Mesendoderm (in vitro differentiated cells): ENCODE results near the gene PDE9A.

Experiments
- DNase-seq: peaks from one replicate; pipeline ENCODE4 v3.0.0; 2013
- H2AK5ac ChIP-seq: 2 replicates; pipeline ENCODE4 v1.6.1; 2013; ENCODE audit warnings: low read length, inconsistent platforms
- H2BK120ac ChIP-seq: 2 replicates; pipeline ENCODE4 v1.6.1; 2013; ENCODE audit warnings: low read depth, mild to moderate bottlenecking, low read length, moderate library complexity, mixed read lengths
- H2BK15ac ChIP-seq: replicated peaks from 2 replicates; pipeline ENCODE4 v1.6.1; 2013; ENCODE audit warnings: low read depth, mild to moderate bottlenecking, moderate library complexity
- H2BK5ac ChIP-seq: 2 replicates; pipeline ENCODE4 v1.6.1; 2013; ENCODE audit warnings: low read length, inconsistent platforms
- H3K18ac ChIP-seq: 2 replicates; pipeline ENCODE4 v1.6.1; 2013; ENCODE audit warnings: mild to moderate bottlenecking, low read length, mixed read lengths
- H3K23ac ChIP-seq: one replicate; pipeline ENCODE4 v1.6.1; 2013; ENCODE audit warnings: low read length
- H3K27ac ChIP-seq: 2 replicates; pipeline ENCODE4 v1.5.1; 2013; ENCODE audit warnings: low read depth, mild to moderate bottlenecking, inconsistent platforms, low read length, moderate library complexity
- H3K27me3 ChIP-seq: 2 replicates; pipeline ENCODE4 v1.6.1; 2013; ENCODE audit warnings: low read length, control low read depth, mild to moderate bottlenecking, inconsistent platforms; ENCODE audit not compliant: insufficient read depth, poor library complexity
- H3K36me3 ChIP-seq: 2 replicates; pipeline ENCODE4 v1.6.1; 2013; ENCODE audit warnings: low read length, inconsistent platforms; ENCODE audit not compliant: control insufficient read depth, insufficient read depth
- H3K4ac ChIP-seq: one replicate; pipeline ENCODE4 v1.6.1; 2013; ENCODE audit warnings: low read depth, mild to moderate bottlenecking, low read length, moderate library complexity
- H3K4me1 ChIP-seq: 2 replicates; pipeline ENCODE4 v1.6.1; 2013; ENCODE audit warnings: low read depth, low read length, inconsistent platforms; ENCODE audit not compliant: control insufficient read depth
- H3K4me2 ChIP-seq: 2 replicates; pipeline ENCODE4 v1.6.1; 2013; ENCODE audit warnings: low read length
- H3K4me3 ChIP-seq: 2 replicates; pipeline ENCODE4 v1.5.1; 2013; ENCODE audit warnings: mild to moderate bottlenecking, low read length
- H3K56ac ChIP-seq: one replicate; pipeline ENCODE4 v1.6.1; 2013; ENCODE audit warnings: low read length
- H3K79me1 ChIP-seq: 2 replicates; pipeline ENCODE4 v1.6.1; 2013; ENCODE audit warnings: low read length, inconsistent platforms
- H3K79me2 ChIP-seq: 2 replicates; pipeline ENCODE4 v1.6.1; 2013; ENCODE audit warnings: mild to moderate bottlenecking, low read length; ENCODE audit not compliant: control insufficient read depth, insufficient read depth
- H3K9ac ChIP-seq: 2 replicates; pipeline ENCODE4 v1.6.1; 2013; ENCODE audit warnings: low read length, inconsistent platforms
- H4K5ac ChIP-seq: one replicate; pipeline ENCODE4 v1.6.1; 2013; ENCODE audit warnings: low read length
- H4K8ac ChIP-seq: one replicate; pipeline ENCODE4 v1.6.1; 2013; ENCODE audit warnings: low read depth, mild to moderate bottlenecking, control low read depth, low read length, moderate library complexity
- WGBS: extraction: QIAGEN DNeasy Blood & Tissue Kit; methylation state at CpG from one replicate; pipeline ENCODE4 v1.1.7; 2013; ENCODE audit warnings: low lambda C conversion rate, missing lambda C conversion rate; ENCODE audit not compliant: insufficient coverage; ENCODE audit errors: extremely low coverage; 5-methylcytosine and 5-hydroxymethylcytosine counted together

PDE9A gene

GRCh38 chr21:42676808-42677207, 23.4 kb downstream of the PDE9A start:
- WGBS = no CpG with 5 or more reads among the region's 8 CpGs
- Histone ChIP-seq H3K4me2 (no peak overlapping the region), H2BK5ac (no peak overlapping the region), H3K4me3 (no peak overlapping the region), H2AK5ac (no peak overlapping the region), H4K8ac (no peak overlapping the region), H3K79me1 (peaks cover 35% of the 10 kb centered on the region), H3K36me3 (no peaks in the 10 kb centered on the region), H3K9ac (no peak overlapping the region), H3K27me3 (no peaks in the 10 kb centered on the region), H2BK120ac (no peak overlapping the region), H3K79me2 (peaks cover 16% of the 10 kb centered on the region), H3K23ac (no peak overlapping the region), H4K5ac (no peak overlapping the region), H3K56ac (no peak overlapping the region), H3K27ac (no peak overlapping the region), H3K18ac (no peak overlapping the region), H3K4ac (no peak overlapping the region), H3K4me1 (peaks cover 17% of the 10 kb centered on the region), H2BK15ac (no peak overlapping the region)
- no peak for DNase-seq

- Histone ChIP-seq H3K36me3 (no peaks in the 10 kb centered on the region), H2BK15ac (no peak overlapping the region), H2AK5ac (no peak overlapping the region), H3K4ac (no peak overlapping the region), H3K27ac (no peak overlapping the region), H3K9ac (no peak overlapping the region), H3K56ac (no peak overlapping the region), H3K4me3 (no peak overlapping the region), H3K23ac (no peak overlapping the region), H3K18ac (no peak overlapping the region), H4K5ac (no peak overlapping the region), H3K79me1 (peaks cover 29% of the 10 kb centered on the region), H3K27me3 (no peaks in the 10 kb centered on the region), H3K4me1 (peaks cover 11% of the 10 kb centered on the region), H3K79me2 (peaks cover 11% of the 10 kb centered on the region), H3K4me2 (no peak overlapping the region), H4K8ac (no peak overlapping the region), H2BK120ac (no peak overlapping the region), H2BK5ac (no peak overlapping the region)
- DNase-seq = no peak
- WGBS = no CpG with 5 or more reads among the region's 20 CpGs
These were observed 24.2 kb downstream of the PDE9A start for GRCh38 chr21:42677339-42678321.

- H3K4ac ChIP-seq = no peak overlapping the region
- no peak overlapping the region for H3K4me3 ChIP-seq
- H3K27ac ChIP-seq = no peak overlapping the region
- no peak overlapping the region for H3K18ac ChIP-seq
- H4K5ac ChIP-seq = no peak overlapping the region
- no peak overlapping the region for H2AK5ac ChIP-seq
- peaks cover 8% of the 10 kb centered on the region for H3K79me2 ChIP-seq
- H2BK15ac ChIP-seq = no peak overlapping the region
- DNase-seq = no peak
- H3K36me3 ChIP-seq = no peaks in the 10 kb centered on the region
- H3K9ac ChIP-seq = no peak overlapping the region
- H3K79me1 ChIP-seq = peaks cover 21% of the 10 kb centered on the region
- H3K23ac ChIP-seq = no peak overlapping the region
- H3K27me3 ChIP-seq = no peaks in the 10 kb centered on the region
- H2BK5ac ChIP-seq = no peak overlapping the region
- H3K4me1 ChIP-seq = peaks cover 7% of the 10 kb centered on the region
- H4K8ac ChIP-seq = no peak overlapping the region
- H3K4me2 ChIP-seq = no peak overlapping the region
- H3K56ac ChIP-seq = no peak overlapping the region
- WGBS = no CpG with 5 or more reads among the region's 23 CpGs
- H2BK120ac ChIP-seq = no peak overlapping the region
These were observed 25.3 kb downstream of the PDE9A start for GRCh38 chr21:42678618-42679295.

- no peak overlapping the region for H3K18ac ChIP-seq
- no peak overlapping the region for H3K23ac ChIP-seq
- H3K79me2 ChIP-seq = peaks cover 8% of the 10 kb centered on the region
- H3K4me3 ChIP-seq = no peak overlapping the region
- no CpG with 5 or more reads among the region's 22 CpGs for WGBS
- no peak overlapping the region for H3K4ac ChIP-seq
- H2BK120ac ChIP-seq = no peak overlapping the region
- no peak overlapping the region for H4K5ac ChIP-seq
- no peak for DNase-seq
- H3K79me1 ChIP-seq = peaks cover 21% of the 10 kb centered on the region
- no peak overlapping the region for H3K4me2 ChIP-seq
- no peak overlapping the region for H2BK5ac ChIP-seq
- no peak overlapping the region for H3K27ac ChIP-seq
- peaks cover 5% of the 10 kb centered on the region for H3K4me1 ChIP-seq
- no peaks in the 10 kb centered on the region for H3K27me3 ChIP-seq
- H2BK15ac ChIP-seq = no peak overlapping the region
- H3K36me3 ChIP-seq = no peaks in the 10 kb centered on the region
- H2AK5ac ChIP-seq = no peak overlapping the region
- H4K8ac ChIP-seq = no peak overlapping the region
- no peak overlapping the region for H3K9ac ChIP-seq
- no peak overlapping the region for H3K56ac ChIP-seq
These were observed 26.1 kb downstream of the PDE9A start for GRCh38 chr21:42679319-42680057.

- H2BK120ac ChIP-seq = no peak overlapping the region
- H3K23ac ChIP-seq = no peak overlapping the region
- no peak for DNase-seq
- no peak overlapping the region for H4K8ac ChIP-seq
- no peak overlapping the region for H3K18ac ChIP-seq
- no peak overlapping the region for H3K4me2 ChIP-seq
- no peaks in the 10 kb centered on the region for H3K36me3 ChIP-seq
- no peak overlapping the region for H3K4ac ChIP-seq
- H3K4me3 ChIP-seq = no peak overlapping the region
- H4K5ac ChIP-seq = no peak overlapping the region
- H3K27ac ChIP-seq = no peak overlapping the region
- WGBS = no CpG with 5 or more reads among the region's 7 CpGs
- no peaks in the 10 kb centered on the region for H3K4me1 ChIP-seq
- no peak overlapping the region for H2BK15ac ChIP-seq
- H3K79me1 ChIP-seq = peaks cover 19% of the 10 kb centered on the region
- H3K9ac ChIP-seq = no peak overlapping the region
- no peaks in the 10 kb centered on the region for H3K27me3 ChIP-seq
- H2BK5ac ChIP-seq = no peak overlapping the region
- H2AK5ac ChIP-seq = no peak overlapping the region
- peaks cover 6% of the 10 kb centered on the region for H3K79me2 ChIP-seq
- H3K56ac ChIP-seq = no peak overlapping the region
These were observed 26.6 kb downstream of the PDE9A start for GRCh38 chr21:42680058-42680330.
